Endothelial cell of umbilical vein (primary cell): ENCODE results near the gene WDR5. TPM values are rescaled to one million over a fixed set of nuclear protein-coding genes. Genes with fewer than 3 reads are reported as not detected.

ENCODE experiments used
- BruUV-seq: library from RNA; stranded (reverse); fragments of 400-500 nt; replicated peaks from 2 replicates; lab custom pipeline; 2021; lab: Mats Ljungman, UMichigan
- CTCF ChIA-PET: fragments of 300-600, 350-600 bp; sonication (Branson Sonifier 250); formaldehyde crosslinking; loops from one replicate; lab custom pipeline; 2021; ENCODE audit warnings: antibody characterized with exemption, inconsistent platforms; lab: Charles Lee
- POLR2A ChIA-PET: fragments of 300-600, 350-600 bp; sonication (Branson Sonifier 250); formaldehyde crosslinking; loops from one replicate; lab custom pipeline; 2021; ENCODE audit warnings: antibody characterized with exemption, inconsistent platforms; lab: Charles Lee
- DNase-seq: peaks from one replicate; pipeline ENCODE4 v3.0.0-alpha.2; 2011; ENCODE audit warnings: low read depth, low spot score
- FAIRE-seq: peaks from 2 replicates; lab custom pipeline; 2011; peaks lifted over from hg19 to GRCh38; lab: Jason Lieb, UNC
- H2AFZ ChIP-seq: 2 replicates; pipeline ENCODE4 v1.6.0; 2012; ENCODE audit warnings: low read depth, low read length, control low read depth, inconsistent platforms
- H3K27ac ChIP-seq: 2 replicates; pipeline ENCODE4 v1.5.1; 2011; ENCODE audit warnings: low read depth, mild to moderate bottlenecking, control low read depth, low read length, moderate library complexity; ENCODE audit not compliant: insufficient read depth
- H3K27me3 ChIP-seq, 2 experiments: 2 replicates each; pipeline versions ENCODE4 v1.6.0 to v1.6.1; 2011; ENCODE audit warnings: low read length in 2 of 2, mixed read lengths in 1 of 2; ENCODE audit not compliant: control insufficient read depth in 2 of 2, insufficient read depth in 2 of 2
- H3K36me3 ChIP-seq, 2 experiments: 2 replicates in 1 of 2; 3 replicates in 1 of 2; pipeline ENCODE4 v1.5.1; 2011; ENCODE audit warnings: low read length in 2 of 2, mild to moderate bottlenecking in 1 of 2, moderate library complexity in 1 of 2; ENCODE audit not compliant: control insufficient read depth in 2 of 2, insufficient read depth in 2 of 2; ENCODE audit errors: extremely low read depth in 1 of 2
- H3K4me1 ChIP-seq: 3 replicates; pipeline ENCODE4 v1.5.1; 2011; ENCODE audit warnings: mild to moderate bottlenecking, low read length; ENCODE audit not compliant: control insufficient read depth, insufficient read depth; ENCODE audit errors: extremely low read depth
- H3K4me2 ChIP-seq: 2 replicates; pipeline ENCODE4 v1.6.1; 2011; ENCODE audit warnings: low read length, control low read depth, mixed read lengths; ENCODE audit not compliant: insufficient read depth
- H3K4me3 ChIP-seq, 3 experiments: fragments of 200-600 bp in 1 of 3; sonication (generic), shearing (Covaris generic) in 1 of 3; replicated peaks in 1 of 3; 2 replicates each; pipeline ENCODE4 v1.5.1; 2011 to 2016; ENCODE audit warnings: control low read depth in 3 of 3, low read length in 3 of 3, mild to moderate bottlenecking in 2 of 3, inconsistent platforms in 1 of 3, low read depth in 1 of 3, moderate library complexity in 1 of 3; ENCODE audit not compliant: insufficient read depth in 1 of 3
- H3K79me2 ChIP-seq: 2 replicates; pipeline ENCODE4 v1.6.0; 2012; ENCODE audit warnings: low read length, inconsistent platforms; ENCODE audit not compliant: control insufficient read depth, insufficient read depth
- H3K9ac ChIP-seq: replicated peaks from 2 replicates; pipeline ENCODE3; 2011; ENCODE audit warnings: low read length, control low read depth; ENCODE audit not compliant: insufficient read depth; ENCODE audit errors: extremely low read depth
- H3K9me1 ChIP-seq: replicated peaks from 3 replicates; pipeline ENCODE4 v1.6.0; 2011; ENCODE audit warnings: mild to moderate bottlenecking, low read length; ENCODE audit not compliant: control insufficient read depth, insufficient read depth; ENCODE audit errors: extremely low read depth
- H3K9me3 ChIP-seq: replicated peaks from 2 replicates; pipeline ENCODE4 v1.5.1; 2012; ENCODE audit warnings: low read length, inconsistent platforms; ENCODE audit not compliant: control insufficient read depth, insufficient read depth
- H4K20me1 ChIP-seq: replicated peaks from 2 replicates; pipeline ENCODE3; 2011; ENCODE audit warnings: mild to moderate bottlenecking, low read length; ENCODE audit not compliant: control insufficient read depth, insufficient read depth; ENCODE audit errors: extremely low read depth
- CTCF ChIP-seq, 2 donors: IDR thresholded peaks; 1 replicate in 1 of 2; 2 replicates in 1 of 2; pipeline ENCODE4 v1.5.1; 2011; ENCODE audit warnings: low read length in 2 of 2, mild to moderate bottlenecking in 2 of 2, moderate library complexity in 2 of 2, control low read depth in 1 of 2, inconsistent platforms in 1 of 2, low read depth in 1 of 2; ENCODE audit not compliant: insufficient read depth in 1 of 2; ENCODE audit errors: extremely low read depth in 1 of 2
- EZH2 ChIP-seq: IDR thresholded peaks from 2 replicates; pipeline ENCODE4 v1.6.1; 2012; ENCODE audit warnings: borderline replicate concordance, low read depth, mild to moderate bottlenecking, moderate library complexity, low read length, inconsistent platforms; ENCODE audit not compliant: severe bottlenecking
- FOS ChIP-seq: IDR thresholded peaks from 2 replicates; pipeline ENCODE4 v1.6.1; 2011; ENCODE audit warnings: mild to moderate bottlenecking, low read length, moderate library complexity, borderline replicate concordance; ENCODE audit not compliant: insufficient read depth
- GATA2 ChIP-seq: IDR thresholded peaks from 2 replicates; pipeline ENCODE4 v1.7.0; 2011; ENCODE audit warnings: low read depth, mild to moderate bottlenecking, moderate library complexity, mixed read lengths, low read length; ENCODE audit not compliant: insufficient read length, insufficient read depth
- JUN ChIP-seq: IDR thresholded peaks from 2 replicates; pipeline ENCODE4 v1.6.1; 2011; ENCODE audit warnings: borderline replicate concordance, low read depth; ENCODE audit not compliant: insufficient read length, insufficient read depth
- MYC ChIP-seq: IDR thresholded peaks from one replicate; pipeline ENCODE4 v1.6.1; 2011; ENCODE audit warnings: mild to moderate bottlenecking, low read depth, low read length
- POLR2A ChIP-seq: IDR thresholded peaks from 2 replicates; pipeline ENCODE4 v1.6.1; 2012; ENCODE audit warnings: low read depth, mild to moderate bottlenecking, control low read depth, low read length
- POLR2AphosphoS5 ChIP-seq: IDR thresholded peaks from 2 replicates; pipeline ENCODE4 v1.6.1; 2012; ENCODE audit warnings: low read depth, mild to moderate bottlenecking, control low read depth, low read length, moderate library complexity; ENCODE audit not compliant: insufficient read depth
- dilution Hi-C: fragments of 300-500 bp; cut with MboI; formaldehyde crosslinking; loops from one replicate; pipeline ENCODE4 v1.15.0; 2019; ENCODE audit warnings: low sequenced_read_pairs; ENCODE audit not compliant: extremely low pct_ligation_motif_present
- intact Hi-C: fragments of 100-400 bp; cut with micrococcal nuclease; formaldehyde crosslinking; loops from one replicate; pipeline ENCODE4 v1.10.0; 2022
- polyA plus RNA-seq, 4 experiments: library from polyadenylated mRNA; depleted of rRNA in 3 of 4; stranded (reverse) in 3 of 4; unstranded in 1 of 4; fragments of >200 nt; gene quantifications; 2 replicates each; pipeline versions ENCODE4 v1.2.1 to v1.2.3, GENCODE V29; 2011 to 2012; ENCODE audit warnings: missing spikeins in 1 of 4
- total RNA-seq: library from RNA; stranded (reverse); gene quantifications from 2 replicates; pipeline ENCODE4 v1.2.3, GENCODE V29; 2021
- TF ChIP-seq, protein P1 (sequence below): IDR thresholded peaks from 2 replicates; pipeline ENCODE4 v1.6.1; 2011; ENCODE audit not compliant: insufficient read depth, insufficient read length

Gene WDR5
- total and polyA plus RNA-seq, 2 donors (not counting 3 experiments of a cell fraction or from before 2014, with no cell fraction given) = 32.1 to 42.5 TPM

DNA sequence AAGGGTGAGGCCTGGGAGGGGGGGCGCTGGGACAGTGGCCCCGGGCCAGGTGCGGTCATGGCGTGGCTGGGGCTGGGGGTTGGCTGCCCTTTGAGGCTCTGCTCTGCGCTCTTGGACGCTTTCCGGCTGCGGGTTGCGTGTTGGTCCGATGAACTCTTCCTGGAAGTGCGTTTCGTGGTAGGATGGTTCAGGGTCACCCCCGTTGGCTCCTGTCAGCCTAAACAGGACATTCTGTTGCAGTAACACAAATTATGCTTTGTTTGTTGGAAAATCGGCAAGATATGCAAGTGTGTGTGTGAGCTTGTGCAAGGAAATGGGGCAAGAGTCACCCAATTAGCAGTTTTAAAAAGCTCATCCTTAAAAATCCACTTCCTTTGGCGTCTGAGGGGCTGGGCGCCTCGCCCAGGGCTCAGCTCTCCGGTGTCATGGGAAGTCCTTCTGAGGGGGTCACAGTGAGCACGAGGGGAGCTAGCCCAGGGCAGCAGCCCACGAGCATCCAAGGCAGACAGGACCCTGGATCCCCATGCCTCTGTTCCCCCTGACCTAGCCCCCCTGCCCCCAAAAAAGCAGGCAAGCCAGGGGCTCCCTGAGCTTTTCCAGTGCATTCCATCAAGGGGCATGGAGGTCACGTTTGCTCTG, 50.7 kb downstream of the WDR5 start:
- Histone ChIP-seq H3K9ac (no peak overlapping the region), H3K4me1 (no peaks in the 10 kb centered on the region), H3K36me3 (no peaks in the 10 kb centered on the region), H3K4me3 (no peak overlapping the region), H2AFZ (no peak overlapping the region), H4K20me1 (no peaks in the 10 kb centered on the region), H3K9me3 (no peaks in the 10 kb centered on the region), H3K27ac (no peak overlapping the region), H3K9me1 (no peaks in the 10 kb centered on the region), H3K27me3 (peaks cover 3 to 8% of the 10 kb centered on the region in 2 experiments), H3K4me2 (no peak overlapping the region), H3K79me2 (no peaks in the 10 kb centered on the region)
- DNase-seq (no peak), FAIRE-seq (no peak)
- dilution Hi-C loops = no loop called here
- BruUV-seq = no TSS peak
- TF ChIP-seq POLR2A = no peak
- TF ChIP-seq CTCF (IDR thresholded peaks at IDR 0.05; ENCODE audit: extremely low read depth in 1 of 2, insufficient read depth in 1 of 2, low read depth in 1 of 2, low read length in 2 of 2) = no peak
- no peak for TF ChIP-seq POLR2AphosphoS5
- ChIA-PET POLR2A (no interaction called here), CTCF (interaction anchor here (2.6 kb wide), 1 partner anchor 257 kb away, joined by 8 read pairs; no protein-coding TSS in a partner anchor)
- intact Hi-C loops = no loop called here

DNA sequence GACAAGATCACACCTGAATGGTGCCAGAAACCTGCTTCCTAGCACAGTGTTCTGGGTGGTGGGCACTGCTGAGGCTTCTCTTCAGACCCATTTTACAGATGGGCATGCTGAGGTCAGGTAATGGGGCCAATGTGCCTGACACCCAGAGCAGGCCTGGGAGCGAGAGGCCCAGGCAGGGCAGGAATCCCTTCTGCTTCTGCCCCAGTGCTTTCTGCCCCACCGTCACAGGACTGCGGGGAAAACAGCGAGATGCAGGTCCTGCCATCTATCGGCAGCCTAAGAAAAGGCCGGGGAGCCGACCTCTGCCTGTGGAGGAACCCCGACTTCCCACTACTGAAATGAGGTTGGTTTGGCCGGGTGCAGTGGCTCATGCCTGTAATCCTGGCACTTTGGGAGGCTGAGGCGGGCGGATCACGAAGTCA, 51.2 kb downstream of the WDR5 start:
- no peak overlapping the region for H3K4me3 ChIP-seq
- FAIRE-seq = no peak
- no peak for DNase-seq
- H3K9ac ChIP-seq = no peak overlapping the region
- no peak overlapping the region for H3K4me2 ChIP-seq
- no peaks in the 10 kb centered on the region for H3K36me3 ChIP-seq
- H3K4me1 ChIP-seq = no peaks in the 10 kb centered on the region
- H3K27me3 ChIP-seq = peaks cover 3 to 8% of the 10 kb centered on the region in 2 experiments
- H3K9me3 ChIP-seq = no peaks in the 10 kb centered on the region
- H4K20me1 ChIP-seq = no peaks in the 10 kb centered on the region
- H2AFZ ChIP-seq = no peak overlapping the region
- POLR2A ChIA-PET = no interaction called here
- no peaks in the 10 kb centered on the region for H3K9me1 ChIP-seq
- no peak for TF ChIP-seq EZH2
- no peak for TF ChIP-seq JUN
- TF ChIP-seq, protein P1, sequence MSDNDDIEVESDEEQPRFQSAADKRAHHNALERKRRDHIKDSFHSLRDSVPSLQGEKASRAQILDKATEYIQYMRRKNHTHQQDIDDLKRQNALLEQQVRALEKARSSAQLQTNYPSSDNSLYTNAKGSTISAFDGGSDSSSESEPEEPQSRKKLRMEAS = no peak
- no peak for TF ChIP-seq POLR2A
- TF ChIP-seq GATA2 = no peak
- TF ChIP-seq POLR2AphosphoS5 = no peak
- no peak for TF ChIP-seq MYC
- no peak for TF ChIP-seq FOS
- TF ChIP-seq CTCF (IDR thresholded peaks at IDR 0.05; ENCODE audit: extremely low read depth in 1 of 2, insufficient read depth in 1 of 2, low read depth in 1 of 2, low read length in 2 of 2) = no peak
- no TSS peak for BruUV-seq
- dilution Hi-C loops (no loop called here), intact Hi-C loops (no loop called here)
- H3K79me2 ChIP-seq = no peaks in the 10 kb centered on the region
- CTCF ChIA-PET = interaction anchor here (2.6 kb wide), 1 partner anchor 256 kb away, joined by 8 read pairs; no protein-coding TSS in a partner anchor
- H3K27ac ChIP-seq = no peak overlapping the region
